Endothelial cell of umbilical vein (primary cell): ENCODE measurements around the gene SNX22. TPM values are rescaled to one million over a fixed set of nuclear protein-coding genes. Genes with fewer than 3 reads are reported as not detected.

Experiments used
- BruUV-seq: library from RNA; stranded (reverse); fragments of 400-500 nt; replicated peaks from 2 replicates; lab custom pipeline; 2021; lab: Mats Ljungman, UMichigan
- CTCF ChIA-PET: fragments of 300-600, 350-600 bp; sonication (Branson Sonifier 250); formaldehyde crosslinking; loops from one replicate; lab custom pipeline; 2021; ENCODE audit warnings: antibody characterized with exemption, inconsistent platforms; lab: Charles Lee
- POLR2A ChIA-PET: fragments of 300-600, 350-600 bp; sonication (Branson Sonifier 250); formaldehyde crosslinking; loops from one replicate; lab custom pipeline; 2021; ENCODE audit warnings: antibody characterized with exemption, inconsistent platforms; lab: Charles Lee
- DNase-seq: peaks from one replicate; pipeline ENCODE4 v3.0.0-alpha.2; 2011; ENCODE audit warnings: low read depth, low spot score
- FAIRE-seq: peaks from 2 replicates; lab custom pipeline; 2011; peaks lifted over from hg19 to GRCh38; lab: Jason Lieb, UNC
- H2AFZ ChIP-seq: 2 replicates; pipeline ENCODE4 v1.6.0; 2012; ENCODE audit warnings: low read depth, low read length, control low read depth, inconsistent platforms
- H3K27ac ChIP-seq: 2 replicates; pipeline ENCODE4 v1.5.1; 2011; ENCODE audit warnings: low read depth, mild to moderate bottlenecking, control low read depth, low read length, moderate library complexity; ENCODE audit not compliant: insufficient read depth
- H3K27me3 ChIP-seq, 2 experiments: 2 replicates each; pipeline versions ENCODE4 v1.6.0 to v1.6.1; 2011; ENCODE audit warnings: low read length in 2 of 2, mixed read lengths in 1 of 2; ENCODE audit not compliant: control insufficient read depth in 2 of 2, insufficient read depth in 2 of 2
- H3K36me3 ChIP-seq, 2 experiments: 2 replicates in 1 of 2; 3 replicates in 1 of 2; pipeline ENCODE4 v1.5.1; 2011; ENCODE audit warnings: low read length in 2 of 2, mild to moderate bottlenecking in 1 of 2, moderate library complexity in 1 of 2; ENCODE audit not compliant: control insufficient read depth in 2 of 2, insufficient read depth in 2 of 2; ENCODE audit errors: extremely low read depth in 1 of 2
- H3K4me1 ChIP-seq: 3 replicates; pipeline ENCODE4 v1.5.1; 2011; ENCODE audit warnings: mild to moderate bottlenecking, low read length; ENCODE audit not compliant: control insufficient read depth, insufficient read depth; ENCODE audit errors: extremely low read depth
- H3K4me2 ChIP-seq: 2 replicates; pipeline ENCODE4 v1.6.1; 2011; ENCODE audit warnings: low read length, control low read depth, mixed read lengths; ENCODE audit not compliant: insufficient read depth
- H3K4me3 ChIP-seq, 3 experiments: fragments of 200-600 bp in 1 of 3; sonication (generic), shearing (Covaris generic) in 1 of 3; replicated peaks in 1 of 3; 2 replicates each; pipeline ENCODE4 v1.5.1; 2011 to 2016; ENCODE audit warnings: control low read depth in 3 of 3, low read length in 3 of 3, mild to moderate bottlenecking in 2 of 3, inconsistent platforms in 1 of 3, low read depth in 1 of 3, moderate library complexity in 1 of 3; ENCODE audit not compliant: insufficient read depth in 1 of 3
- H3K79me2 ChIP-seq: 2 replicates; pipeline ENCODE4 v1.6.0; 2012; ENCODE audit warnings: low read length, inconsistent platforms; ENCODE audit not compliant: control insufficient read depth, insufficient read depth
- H3K9ac ChIP-seq: replicated peaks from 2 replicates; pipeline ENCODE3; 2011; ENCODE audit warnings: low read length, control low read depth; ENCODE audit not compliant: insufficient read depth; ENCODE audit errors: extremely low read depth
- H3K9me1 ChIP-seq: replicated peaks from 3 replicates; pipeline ENCODE4 v1.6.0; 2011; ENCODE audit warnings: mild to moderate bottlenecking, low read length; ENCODE audit not compliant: control insufficient read depth, insufficient read depth; ENCODE audit errors: extremely low read depth
- H3K9me3 ChIP-seq: replicated peaks from 2 replicates; pipeline ENCODE4 v1.5.1; 2012; ENCODE audit warnings: low read length, inconsistent platforms; ENCODE audit not compliant: control insufficient read depth, insufficient read depth
- H4K20me1 ChIP-seq: replicated peaks from 2 replicates; pipeline ENCODE3; 2011; ENCODE audit warnings: mild to moderate bottlenecking, low read length; ENCODE audit not compliant: control insufficient read depth, insufficient read depth; ENCODE audit errors: extremely low read depth
- CTCF ChIP-seq, 2 donors: IDR thresholded peaks; 1 replicate in 1 of 2; 2 replicates in 1 of 2; pipeline ENCODE4 v1.5.1; 2011; ENCODE audit warnings: low read length in 2 of 2, mild to moderate bottlenecking in 2 of 2, moderate library complexity in 2 of 2, control low read depth in 1 of 2, inconsistent platforms in 1 of 2, low read depth in 1 of 2; ENCODE audit not compliant: insufficient read depth in 1 of 2; ENCODE audit errors: extremely low read depth in 1 of 2
- EZH2 ChIP-seq: IDR thresholded peaks from 2 replicates; pipeline ENCODE4 v1.6.1; 2012; ENCODE audit warnings: borderline replicate concordance, low read depth, mild to moderate bottlenecking, moderate library complexity, low read length, inconsistent platforms; ENCODE audit not compliant: severe bottlenecking
- FOS ChIP-seq: IDR thresholded peaks from 2 replicates; pipeline ENCODE4 v1.6.1; 2011; ENCODE audit warnings: mild to moderate bottlenecking, low read length, moderate library complexity, borderline replicate concordance; ENCODE audit not compliant: insufficient read depth
- GATA2 ChIP-seq: IDR thresholded peaks from 2 replicates; pipeline ENCODE4 v1.7.0; 2011; ENCODE audit warnings: low read depth, mild to moderate bottlenecking, moderate library complexity, mixed read lengths, low read length; ENCODE audit not compliant: insufficient read length, insufficient read depth
- JUN ChIP-seq: IDR thresholded peaks from 2 replicates; pipeline ENCODE4 v1.6.1; 2011; ENCODE audit warnings: borderline replicate concordance, low read depth; ENCODE audit not compliant: insufficient read length, insufficient read depth
- MAX ChIP-seq: IDR thresholded peaks from 2 replicates; pipeline ENCODE4 v1.6.1; 2011; ENCODE audit not compliant: insufficient read depth, insufficient read length
- MYC ChIP-seq: IDR thresholded peaks from one replicate; pipeline ENCODE4 v1.6.1; 2011; ENCODE audit warnings: mild to moderate bottlenecking, low read depth, low read length
- POLR2A ChIP-seq: IDR thresholded peaks from 2 replicates; pipeline ENCODE4 v1.6.1; 2012; ENCODE audit warnings: low read depth, mild to moderate bottlenecking, control low read depth, low read length
- POLR2AphosphoS5 ChIP-seq: IDR thresholded peaks from 2 replicates; pipeline ENCODE4 v1.6.1; 2012; ENCODE audit warnings: low read depth, mild to moderate bottlenecking, control low read depth, low read length, moderate library complexity; ENCODE audit not compliant: insufficient read depth
- dilution Hi-C: fragments of 300-500 bp; cut with MboI; formaldehyde crosslinking; loops from one replicate; pipeline ENCODE4 v1.15.0; 2019; ENCODE audit warnings: low sequenced_read_pairs; ENCODE audit not compliant: extremely low pct_ligation_motif_present
- intact Hi-C: fragments of 100-400 bp; cut with micrococcal nuclease; formaldehyde crosslinking; loops from one replicate; pipeline ENCODE4 v1.10.0; 2022
- polyA plus RNA-seq, 4 experiments: library from polyadenylated mRNA; depleted of rRNA in 3 of 4; stranded (reverse) in 3 of 4; unstranded in 1 of 4; fragments of >200 nt; gene quantifications; 2 replicates each; pipeline versions ENCODE4 v1.2.1 to v1.2.3, GENCODE V29; 2011 to 2012; ENCODE audit warnings: missing spikeins in 1 of 4
- total RNA-seq: library from RNA; stranded (reverse); gene quantifications from 2 replicates; pipeline ENCODE4 v1.2.3, GENCODE V29; 2021

SNX22 gene
- total and polyA plus RNA-seq, 2 donors (not counting 3 experiments of a cell fraction or from before 2014, with no cell fraction given) = 0.14 to 0.73 TPM

- DNase-seq = no peak
- Histone ChIP-seq H3K9ac (no peak overlapping the region), H3K4me1 (no peaks in the 10 kb centered on the region), H3K9me3 (no peaks in the 10 kb centered on the region), H3K9me1 (no peaks in the 10 kb centered on the region), H3K27me3 (no peaks in the 10 kb centered on the region), H3K36me3 (peaks cover 11 to 60% of the 10 kb centered on the region in 2 experiments), H3K79me2 (no peaks in the 10 kb centered on the region), H4K20me1 (no peaks in the 10 kb centered on the region), H3K4me2 (no peak overlapping the region), H3K27ac (no peak overlapping the region), H2AFZ (no peak overlapping the region), H3K4me3 (no peak overlapping the region)
- POLR2A ChIA-PET = no interaction called here
- dilution Hi-C loops = no loop called here
- CTCF ChIA-PET = interaction anchor here (1.1 to 1.9 kb wide), 3 partner anchors 7 to 23 kb away, joined by 3 to 6 read pairs (median 5); no protein-coding TSS in a partner anchor
- TF ChIP-seq MAX (no peak), EZH2 (no peak), FOS (no peak), MYC (no peak), JUN (no peak), POLR2A (no peak), GATA2 (no peak)
- no peak for FAIRE-seq
- intact Hi-C loops = no loop called here
- BruUV-seq = no TSS peak
These were observed 21.4 kb upstream of the SNX22 start for GRCh38 chr15:64130159-64130558.

GRCh38 chr15:64131547-64131946, 20.0 kb upstream of the SNX22 start:
- Histone ChIP-seq H3K79me2 (no peaks in the 10 kb centered on the region), H3K27me3 (no peaks in the 10 kb centered on the region), H3K9me1 (no peaks in the 10 kb centered on the region), H3K4me2 (no peak overlapping the region), H3K4me1 (no peaks in the 10 kb centered on the region), H4K20me1 (no peaks in the 10 kb centered on the region), H3K4me3 (no peak overlapping the region), H3K9ac (no peak overlapping the region), H3K27ac (no peak overlapping the region), H3K36me3 (peaks cover 17 to 64% of the 10 kb centered on the region in 2 experiments), H2AFZ (no peak overlapping the region), H3K9me3 (no peaks in the 10 kb centered on the region)
- no peak for DNase-seq
- TF ChIP-seq MYC = no peak
- TF ChIP-seq GATA2 = no peak
- TF ChIP-seq CTCF (IDR thresholded peaks at IDR 0.05; ENCODE audit: extremely low read depth in 1 of 2, insufficient read depth in 1 of 2, low read depth in 1 of 2, low read length in 2 of 2) = no peak
- TF ChIP-seq POLR2A = no peak
- TF ChIP-seq MAX = no peak
- no peak for TF ChIP-seq EZH2
- no peak for TF ChIP-seq FOS
- no peak for TF ChIP-seq POLR2AphosphoS5
- TF ChIP-seq JUN = no peak
- BruUV-seq = no TSS peak
- POLR2A ChIA-PET = no interaction called here
- intact Hi-C loops (no loop called here), dilution Hi-C loops (no loop called here)
- no peak for FAIRE-seq
- CTCF ChIA-PET = interaction anchor here (1.1 to 3.2 kb wide), 4 partner anchors 9 to 22 kb away, joined by 3 to 17 read pairs (median 6); no protein-coding TSS in a partner anchor
